ENCODE measurements around the gene CXCR3. TPM values are rescaled to one million over a fixed set of nuclear protein-coding genes. Genes with fewer than 3 reads are reported as not detected.
"Not testable (repeated sequence)": the region's sequence is repeated elsewhere in the genome, so short reads cannot be mapped to it uniquely, and the experiment has no call there.

Gene CXCR3
- total RNA-seq, 2 experiments from 2014 or later, result 68.2 to 73.5 TPM

- Mint-ChIP-seq H3K27ac (no peak overlapping the region), H3K4me1 (peaks cover 11% of the 10 kb centered on the region), H3K27me3 (peaks cover 13% of the 10 kb centered on the region), H3K4me3 (no peak overlapping the region), H3K36me3 (ENCODE audit: low read depth) (no peaks in the 10 kb centered on the region), H3K9me3 (no peaks in the 10 kb centered on the region)
- POLR2A ChIA-PET, result no interaction called here
- no peak for DNase-seq
- CTCF ChIA-PET, result no interaction called here
These were observed 39.0 kb upstream of the CXCR3 start for GRCh38 chrX:71657267-71657666.

GRCh38 chrX:71653344-71653743 lies 35.0 kb upstream of the CXCR3 start:
- peaks cover 13% of the 10 kb centered on the region for H3K27me3 Mint-ChIP-seq
- H3K27ac Mint-ChIP-seq, result no peak overlapping the region
- no peaks in the 10 kb centered on the region for H3K9me3 Mint-ChIP-seq
- no peaks in the 10 kb centered on the region for H3K36me3 Mint-ChIP-seq (ENCODE audit: low read depth)
- ChIA-PET POLR2A (no interaction called here), CTCF (interaction anchor here (0.9 to 1.0 kb wide), 2 partner anchors 14 to 206 kb away, joined by 4 read pairs; partner anchors contain the start of gene LOC101059915)
- no peak overlapping the region for H3K4me3 Mint-ChIP-seq
- DNase-seq, result no peak
- peaks cover 26% of the 10 kb centered on the region for H3K4me1 Mint-ChIP-seq

DNA sequence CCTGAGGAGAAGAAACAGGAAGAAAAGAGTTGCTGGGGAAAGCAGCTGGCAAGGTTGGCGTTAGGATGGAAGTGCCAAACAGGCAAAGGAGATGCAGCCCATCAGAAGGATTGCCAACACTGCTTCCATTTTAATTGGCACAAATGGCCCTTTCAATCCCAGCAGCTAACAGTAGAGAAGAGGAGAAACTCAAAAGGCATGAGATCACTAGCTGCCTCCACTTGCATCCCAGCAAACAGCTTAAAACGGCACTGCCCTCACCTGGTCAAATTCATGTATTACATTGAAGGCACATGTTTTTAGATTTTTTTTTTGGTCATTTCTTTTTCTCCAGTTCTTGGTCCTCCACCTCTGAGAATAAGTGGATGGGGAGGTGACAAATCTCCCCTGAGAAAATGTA lies 34.1 kb upstream of the CXCR3 start:
- ChIA-PET POLR2A (interaction anchor here (0.6 kb wide), 1 partner anchor 567 kb away, joined by 3 read pairs; no protein-coding TSS in a partner anchor), CTCF (interaction anchor here (0.6 to 1.3 kb wide), 7 partner anchors 9 to 284 kb away, joined by 3 to 6 read pairs (median 4); partner anchors contain the start of gene LOC101059915)
- DNase-seq, result peak; percentile 71
- H3K27me3 Mint-ChIP-seq, result peaks cover 13% of the 10 kb centered on the region
- no peaks in the 10 kb centered on the region for H3K36me3 Mint-ChIP-seq (ENCODE audit: low read depth)
- no peaks in the 10 kb centered on the region for H3K9me3 Mint-ChIP-seq
- H3K4me1 Mint-ChIP-seq, result peaks cover 28% of the 10 kb centered on the region
- H3K27ac Mint-ChIP-seq, result no peak overlapping the region
- H3K4me3 Mint-ChIP-seq, result no peak overlapping the region

GRCh38 chrX:71650333-71650969 lies 32.1 kb upstream of the CXCR3 start:
- H3K27me3 Mint-ChIP-seq, result peaks cover 2% of the 10 kb centered on the region
- ChIA-PET POLR2A (no interaction called here), CTCF (interaction anchor here (0.6 to 1.7 kb wide), 3 partner anchors 32 to 1356 kb away, joined by 3 to 8 read pairs (median 4); partner anchors contain the start of gene CXCR3)
- H3K36me3 Mint-ChIP-seq (ENCODE audit: low read depth), result no peaks in the 10 kb centered on the region
- H3K4me1 Mint-ChIP-seq, result peaks cover 23% of the 10 kb centered on the region
- no peak overlapping the region for H3K27ac Mint-ChIP-seq
- no peak overlapping the region for H3K4me3 Mint-ChIP-seq
- no peaks in the 10 kb centered on the region for H3K9me3 Mint-ChIP-seq
- DNase-seq, result peak; percentile 51

- peaks cover 22% of the 10 kb centered on the region for H3K4me1 Mint-ChIP-seq
- CTCF ChIA-PET; H3K27me3 Mint-ChIP-seq; H3K4me3 Mint-ChIP-seq; POLR2A ChIA-PET; H3K9me3 Mint-ChIP-seq; DNase-seq; H3K27ac Mint-ChIP-seq; H3K36me3 Mint-ChIP-seq (ENCODE audit: low read depth): not testable (repeated sequence)
These were observed 26.1 kb upstream of the CXCR3 start for GRCh38 chrX:71644406-71644805.

DNA sequence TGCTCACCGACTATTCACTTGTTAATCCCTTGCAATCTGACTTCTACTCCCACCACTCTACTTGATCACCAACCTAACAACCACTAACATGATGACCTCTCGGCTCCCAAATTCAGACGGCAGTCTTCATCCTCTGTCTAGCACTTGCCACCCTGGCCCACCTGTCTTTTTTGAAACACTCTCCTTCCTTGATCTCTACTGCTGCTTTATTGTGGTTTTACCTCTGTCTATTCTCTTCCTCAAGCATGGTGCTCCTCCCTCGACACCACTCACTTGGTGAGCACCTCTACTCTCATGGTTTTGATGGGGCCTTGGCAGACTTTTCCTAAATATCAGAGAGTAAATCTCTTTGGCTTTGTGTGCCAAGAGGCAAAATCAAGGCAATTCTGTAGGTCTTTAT lies 21.7 kb upstream of the CXCR3 start:
- H3K27ac Mint-ChIP-seq, result no peak overlapping the region
- peaks cover 29% of the 10 kb centered on the region for H3K4me1 Mint-ChIP-seq
- ChIA-PET CTCF (no interaction called here), POLR2A (no interaction called here)
- DNase-seq, result peak; percentile 15
- H3K4me3 Mint-ChIP-seq, result no peak overlapping the region
- no peaks in the 10 kb centered on the region for H3K36me3 Mint-ChIP-seq (ENCODE audit: low read depth)
- no peaks in the 10 kb centered on the region for H3K27me3 Mint-ChIP-seq
- no peaks in the 10 kb centered on the region for H3K9me3 Mint-ChIP-seq

- Mint-ChIP-seq H3K4me1 (peaks cover 28% of the 10 kb centered on the region), H3K27ac (no peak overlapping the region), H3K9me3 (no peaks in the 10 kb centered on the region), H3K36me3 (ENCODE audit: low read depth) (no peaks in the 10 kb centered on the region), H3K4me3 (no peak overlapping the region), H3K27me3 (no peaks in the 10 kb centered on the region)
- no peak for DNase-seq
- ChIA-PET POLR2A (no interaction called here), CTCF (interaction anchor here (1.0 to 1.6 kb wide), 3 partner anchors 11 to 20 kb away, joined by 3 to 5 read pairs (median 5); partner anchors contain the start of gene CXCR3)
These were observed 20.1 kb upstream of the CXCR3 start for GRCh38 chrX:71638409-71638808.

DNA sequence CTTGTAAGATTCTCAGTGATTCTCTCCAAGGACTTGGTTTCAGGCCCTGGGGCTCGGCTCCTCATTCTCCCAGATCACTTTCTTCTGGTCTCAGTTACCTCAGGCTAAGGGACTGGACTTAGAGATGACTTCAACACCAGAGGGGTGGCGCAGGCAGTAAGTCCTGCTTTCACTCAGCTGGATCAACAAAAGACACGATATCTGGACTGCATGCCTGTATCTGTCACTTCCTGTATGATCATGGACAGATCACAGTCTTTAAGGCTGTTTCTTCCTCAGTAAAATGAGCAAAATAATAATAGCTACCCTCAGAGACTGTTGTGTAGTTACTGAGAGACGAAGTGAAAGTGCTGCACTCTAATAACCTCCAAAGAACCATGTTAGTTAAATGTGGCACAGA lies 19.5 kb upstream of the CXCR3 start:
- Mint-ChIP-seq H3K36me3 (ENCODE audit: low read depth) (no peaks in the 10 kb centered on the region), H3K27ac (no peak overlapping the region), H3K4me1 (peaks cover 25% of the 10 kb centered on the region), H3K27me3 (no peaks in the 10 kb centered on the region), H3K4me3 (no peak overlapping the region), H3K9me3 (no peaks in the 10 kb centered on the region)
- POLR2A ChIA-PET, result no interaction called here
- CTCF ChIA-PET, result interaction anchor here (1.0 to 1.1 kb wide), 3 partner anchors 11 to 14 kb away, joined by 3 to 5 read pairs (median 4); no protein-coding TSS in a partner anchor
- no peak for DNase-seq

- Mint-ChIP-seq H3K9me3 (no peaks in the 10 kb centered on the region), H3K27me3 (no peaks in the 10 kb centered on the region), H3K4me3 (no peak overlapping the region), H3K4me1 (peaks cover 21% of the 10 kb centered on the region), H3K27ac (peak overlapping the region; percentile 71), H3K36me3 (ENCODE audit: low read depth) (no peaks in the 10 kb centered on the region)
- DNase-seq, result no peak
- ChIA-PET POLR2A (no interaction called here), CTCF (interaction anchor here (0.7 to 1.6 kb wide), 4 partner anchors 14 to 110 kb away, joined by 3 to 5 read pairs (median 4); no protein-coding TSS in a partner anchor)
These were observed 18.9 kb upstream of the CXCR3 start for GRCh38 chrX:71637253-71637618.

DNA sequence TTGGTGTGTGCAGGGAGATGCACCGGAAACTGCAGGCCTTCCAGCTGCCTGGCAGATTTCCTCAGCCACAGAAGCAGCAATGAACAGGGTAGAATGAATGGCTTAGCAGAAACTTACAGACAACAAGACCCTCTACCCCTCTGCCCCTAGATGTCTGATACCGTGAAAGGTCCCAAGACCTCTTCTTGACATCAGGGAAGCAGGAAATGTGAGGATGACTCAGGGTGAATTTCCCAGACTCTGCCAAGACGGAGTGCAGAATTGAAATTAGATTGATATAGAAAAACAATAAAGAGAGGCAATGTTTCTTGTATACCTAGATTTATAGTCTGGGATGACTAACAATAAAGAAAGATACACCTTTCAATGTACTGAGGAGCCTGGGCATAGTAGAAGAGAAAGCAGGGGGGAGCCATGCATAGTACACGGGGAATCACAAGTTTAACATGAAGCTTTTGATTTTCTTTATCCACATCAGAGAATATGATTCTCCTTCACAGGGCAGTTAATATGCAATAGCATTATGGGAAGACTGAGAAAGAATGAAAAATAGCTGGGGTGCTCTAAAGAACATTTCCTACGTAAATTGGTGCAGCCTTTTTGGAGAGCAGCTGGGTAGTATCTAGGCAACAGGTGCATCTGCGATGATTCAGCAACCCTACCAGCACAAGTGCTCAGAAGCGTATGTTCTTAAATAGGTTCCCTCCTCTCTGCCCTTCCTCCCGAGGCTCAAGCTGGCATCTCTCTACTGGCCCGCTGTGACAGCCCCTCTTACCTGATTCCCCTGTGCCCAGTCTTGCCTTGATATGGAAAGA lies 18.3 kb upstream of the CXCR3 start:
- peaks cover 20% of the 10 kb centered on the region for H3K4me1 Mint-ChIP-seq
- ChIA-PET CTCF (interaction anchor here (0.7 to 1.6 kb wide), 5 partner anchors 14 to 110 kb away, joined by 3 to 5 read pairs (median 4); partner anchors contain the start of gene CXCR3), POLR2A (no interaction called here)
- no peak for DNase-seq
- H3K4me3 Mint-ChIP-seq, result no peak overlapping the region
- H3K9me3 Mint-ChIP-seq, result no peaks in the 10 kb centered on the region
- H3K27me3 Mint-ChIP-seq, result no peaks in the 10 kb centered on the region
- no peaks in the 10 kb centered on the region for H3K36me3 Mint-ChIP-seq (ENCODE audit: low read depth)
- peak overlapping the region; percentile 71 for H3K27ac Mint-ChIP-seq

DNA sequence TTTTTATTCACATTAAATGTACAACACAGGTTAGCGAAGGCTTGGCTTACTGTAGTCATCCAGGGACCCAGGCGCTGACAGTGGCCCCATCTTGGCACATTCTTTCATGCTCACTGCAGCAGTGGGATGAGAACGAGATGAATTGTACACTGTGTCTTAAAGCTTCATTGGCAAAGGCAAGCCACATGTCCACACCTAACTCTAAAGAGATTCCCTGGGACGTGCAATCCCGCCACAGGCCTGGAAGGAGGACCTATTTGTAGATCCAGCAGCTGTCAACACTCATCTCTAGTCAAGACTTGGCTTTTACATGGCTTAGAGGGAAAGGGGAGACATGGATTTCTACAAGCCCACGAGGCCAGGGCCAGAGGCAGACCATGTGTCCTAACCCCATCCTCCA lies 16.1 kb upstream of the CXCR3 start:
- Mint-ChIP-seq H3K9me3 (no peaks in the 10 kb centered on the region), H3K4me1 (peaks cover 20% of the 10 kb centered on the region), H3K27ac (no peak overlapping the region), H3K36me3 (ENCODE audit: low read depth) (no peaks in the 10 kb centered on the region), H3K27me3 (no peaks in the 10 kb centered on the region), H3K4me3 (no peak overlapping the region)
- ChIA-PET CTCF (interaction anchor here (1.7 to 3.1 kb wide), 2 partner anchors 9 to 36 kb away, joined by 4 to 8 read pairs; no protein-coding TSS in a partner anchor), POLR2A (no interaction called here)
- DNase-seq, result no peak

DNA sequence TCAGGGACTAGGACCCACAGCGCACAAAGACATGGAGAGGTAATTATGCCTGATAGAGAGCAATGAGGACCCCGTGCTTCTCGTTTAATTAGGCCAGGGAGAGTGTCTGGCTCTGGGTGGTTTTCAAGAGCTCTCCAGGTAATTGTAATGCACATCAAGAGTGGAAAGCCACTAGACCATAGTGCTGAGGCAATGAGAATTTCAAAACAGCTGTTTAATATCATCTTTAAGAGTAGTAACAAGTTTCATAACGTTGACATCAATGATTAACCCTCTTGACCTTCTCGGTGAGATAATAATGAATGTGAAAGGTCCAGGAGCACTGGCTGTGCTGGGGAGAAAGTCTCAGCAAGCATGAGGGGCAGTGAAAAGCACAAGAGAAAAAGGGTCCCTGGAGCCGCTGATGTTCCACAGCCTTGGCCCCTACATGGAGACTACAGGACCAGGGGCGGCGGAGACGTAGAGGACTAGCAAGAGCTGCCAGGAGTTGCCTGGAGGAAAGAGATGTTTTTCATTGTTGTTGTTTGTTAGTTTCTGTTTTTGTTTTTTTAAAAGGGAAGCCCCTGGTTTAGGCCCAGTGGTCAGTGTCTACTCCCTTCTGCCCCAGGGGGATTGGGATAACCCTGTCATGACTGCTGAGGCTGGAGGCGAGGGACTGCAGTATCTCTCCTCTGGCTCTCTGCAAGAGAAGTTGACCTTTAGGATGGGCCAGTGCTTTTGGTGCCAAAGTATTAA lies 14.8 kb upstream of the CXCR3 start:
- no peaks in the 10 kb centered on the region for H3K36me3 Mint-ChIP-seq (ENCODE audit: low read depth)
- no peaks in the 10 kb centered on the region for H3K9me3 Mint-ChIP-seq
- H3K4me3 Mint-ChIP-seq, result no peak overlapping the region
- H3K27ac Mint-ChIP-seq, result no peak overlapping the region
- H3K27me3 Mint-ChIP-seq, result no peaks in the 10 kb centered on the region
- no peak for DNase-seq
- peaks cover 26% of the 10 kb centered on the region for H3K4me1 Mint-ChIP-seq
- ChIA-PET CTCF (interaction anchor here (1.7 to 3.1 kb wide), 3 partner anchors 10 to 35 kb away, joined by 4 to 8 read pairs (median 7); no protein-coding TSS in a partner anchor), POLR2A (no interaction called here)
